A673 (cell line): ENCODE measurements around the gene KCNIP2. TPM values are rescaled to one million over a fixed set of nuclear protein-coding genes. Genes with fewer than 3 reads are reported as not detected.

ENCODE experiments used
- BruUV-seq: library from RNA; stranded (reverse); fragments of 400-500 nt; replicated peaks from 2 replicates; lab custom pipeline; 2021; lab: Mats Ljungman, UMichigan
- CTCF ChIA-PET: fragments of 300-600 bp; sonication (Branson Sonifier 250); formaldehyde crosslinking; loops from one replicate; lab custom pipeline; 2022; ENCODE audit warnings: antibody characterized with exemption; lab: Charles Lee
- POLR2A ChIA-PET: fragments of 300-600 bp; sonication (Branson Sonifier 250); formaldehyde crosslinking; loops from one replicate; lab custom pipeline; 2022; ENCODE audit warnings: antibody characterized with exemption; ENCODE audit not compliant: low non-redundant PET; lab: Charles Lee
- DNase-seq: peaks from one replicate; pipeline ENCODE4 v3.0.0-alpha.2; 2015; ENCODE audit warnings: low spot score
- H3K27ac ChIP-seq: fragments of 200-600 bp; sonication (generic); 2 replicates; pipeline ENCODE4 v1.5.1; 2016; ENCODE audit warnings: mixed run types, low read depth, mild to moderate bottlenecking, mixed read lengths, antibody characterized with exemption, low read length; ENCODE audit not compliant: poor library complexity, severe bottlenecking
- H3K27me3 ChIP-seq: fragments of 200-600 bp; sonication (generic); replicated peaks from 2 replicates; pipeline ENCODE4 v1.6.1; 2017; ENCODE audit warnings: mixed run types, low read depth, mild to moderate bottlenecking, mixed read lengths, antibody characterized with exemption, low read length; ENCODE audit not compliant: insufficient read depth, poor library complexity
- H3K36me3 ChIP-seq: fragments of 200-600 bp; sonication (generic); 2 replicates; pipeline ENCODE4 v1.6.1; 2016; ENCODE audit warnings: mixed run types, mild to moderate bottlenecking, mixed read lengths, antibody characterized with exemption, low read length; ENCODE audit not compliant: insufficient read depth, poor library complexity, severe bottlenecking
- H3K4me1 ChIP-seq: fragments of 200-600 bp; sonication (generic); 2 replicates; pipeline ENCODE4 v1.6.1; 2017; ENCODE audit warnings: mixed run types, mild to moderate bottlenecking, mixed read lengths, antibody characterized with exemption, low read length; ENCODE audit not compliant: insufficient read depth, poor library complexity, severe bottlenecking
- H3K4me3 ChIP-seq: fragments of 200-600 bp; sonication (generic); 2 replicates; pipeline ENCODE4 v1.5.1; 2016; ENCODE audit warnings: low read depth, mixed run types, mild to moderate bottlenecking, mixed read lengths, low read length; ENCODE audit not compliant: poor library complexity, severe bottlenecking
- H3K9me3 ChIP-seq: fragments of 200-600 bp; sonication (generic); 2 replicates; pipeline ENCODE4 v1.6.1; 2016; ENCODE audit warnings: mixed run types, low read depth, mild to moderate bottlenecking, mixed read lengths, antibody characterized with exemption, low read length; ENCODE audit not compliant: poor library complexity, severe bottlenecking
- CTCF ChIP-seq: fragments of 300-800, 200-600 bp; sonication (generic); conservative IDR thresholded peaks from 2 replicates; pipeline ENCODE4 v1.5.1; 2017; ENCODE audit warnings: low read depth, mild to moderate bottlenecking, antibody characterized with exemption, low read length, moderate library complexity, mixed read lengths
- EZH2 ChIP-seq: fragments of 200-600 bp; sonication (generic); IDR thresholded peaks from 2 replicates; pipeline ENCODE4 v1.6.1; 2017; ENCODE audit warnings: borderline replicate concordance, low read depth, mild to moderate bottlenecking, mixed read lengths, antibody characterized with exemption, low read length; ENCODE audit not compliant: poor library complexity, severe bottlenecking
- intact Hi-C: fragments of 100-400 bp; cut with micrococcal nuclease; formaldehyde crosslinking; loops from one replicate; pipeline ENCODE4 v1.10.0; 2022; ENCODE audit not compliant: unreplicated experiment
- total RNA-seq: library from RNA; stranded (reverse); gene quantifications from 2 replicates; pipeline ENCODE4 v1.2.3, GENCODE V29; 2021

KCNIP2 gene
- total RNA-seq, 1 experiment from 2014 or later: 0.86 TPM

GRCh38 chr10:101829561-101830315 is 13.9 kb downstream of the KCNIP2 start:
- H3K27ac ChIP-seq: peak overlapping the region; percentile 69
- H3K27me3 ChIP-seq: no peaks in the 10 kb centered on the region
- peak; percentile 55 for DNase-seq
- H3K4me3 ChIP-seq: peak overlapping the region; percentile 46
- intact Hi-C loops: no loop called here
- CTCF ChIA-PET: interaction anchor here (0.6 kb wide), 1 partner anchor 11 kb away, joined by 3 read pairs; no protein-coding TSS in a partner anchor
- no peaks in the 10 kb centered on the region for H3K9me3 ChIP-seq
- POLR2A ChIA-PET: interaction anchor here (0.6 kb wide), 1 partner anchor 360 kb away, joined by 6 read pairs; no protein-coding TSS in a partner anchor
- no peak for TF ChIP-seq EZH2
- no peak for TF ChIP-seq CTCF
- H3K4me1 ChIP-seq: peaks cover 10% of the 10 kb centered on the region
- BruUV-seq: no TSS peak
- H3K36me3 ChIP-seq: no peaks in the 10 kb centered on the region

GRCh38 chr10:101828766-101829551 is 14.6 kb downstream of the KCNIP2 start:
- no peak for TF ChIP-seq CTCF
- TF ChIP-seq EZH2: no peak
- POLR2A ChIA-PET: no interaction called here
- CTCF ChIA-PET: interaction anchor here (0.6 kb wide), 1 partner anchor 11 kb away, joined by 3 read pairs; no protein-coding TSS in a partner anchor
- Histone ChIP-seq H3K27me3 (no peaks in the 10 kb centered on the region), H3K4me3 (no peak overlapping the region), H3K36me3 (no peaks in the 10 kb centered on the region), H3K27ac (no peak overlapping the region), H3K9me3 (no peaks in the 10 kb centered on the region), H3K4me1 (peaks cover 10% of the 10 kb centered on the region)
- BruUV-seq: no TSS peak
- no peak for DNase-seq
- intact Hi-C loops: no loop called here

- Histone ChIP-seq H3K27me3 (no peaks in the 10 kb centered on the region), H3K36me3 (no peaks in the 10 kb centered on the region), H3K4me3 (no peak overlapping the region), H3K9me3 (no peaks in the 10 kb centered on the region), H3K4me1 (peaks cover 10% of the 10 kb centered on the region), H3K27ac (no peak overlapping the region)
- ChIA-PET CTCF (interaction anchor here (1.0 kb wide), 1 partner anchor 7 kb away, joined by 4 read pairs; no protein-coding TSS in a partner anchor), POLR2A (no interaction called here)
- intact Hi-C loops: no loop called here
- no TSS peak for BruUV-seq
- TF ChIP-seq EZH2: no peak
- no peak for TF ChIP-seq CTCF
- no peak for DNase-seq
These were observed 15.5 kb downstream of the KCNIP2 start for GRCh38 chr10:101827919-101828600.
